Measurements from ENCODE around the gene ENDOD1. TPM values are rescaled to one million over a fixed set of nuclear protein-coding genes. Genes with fewer than 3 reads are reported as not detected.
"Not testable (repeated sequence)": the region's sequence is repeated elsewhere in the genome, so short reads cannot be mapped to it uniquely, and the experiment has no call there.

ENDOD1 gene
- total RNA-seq, 1 experiment from 2014 or later, result 32.1 TPM

DNA sequence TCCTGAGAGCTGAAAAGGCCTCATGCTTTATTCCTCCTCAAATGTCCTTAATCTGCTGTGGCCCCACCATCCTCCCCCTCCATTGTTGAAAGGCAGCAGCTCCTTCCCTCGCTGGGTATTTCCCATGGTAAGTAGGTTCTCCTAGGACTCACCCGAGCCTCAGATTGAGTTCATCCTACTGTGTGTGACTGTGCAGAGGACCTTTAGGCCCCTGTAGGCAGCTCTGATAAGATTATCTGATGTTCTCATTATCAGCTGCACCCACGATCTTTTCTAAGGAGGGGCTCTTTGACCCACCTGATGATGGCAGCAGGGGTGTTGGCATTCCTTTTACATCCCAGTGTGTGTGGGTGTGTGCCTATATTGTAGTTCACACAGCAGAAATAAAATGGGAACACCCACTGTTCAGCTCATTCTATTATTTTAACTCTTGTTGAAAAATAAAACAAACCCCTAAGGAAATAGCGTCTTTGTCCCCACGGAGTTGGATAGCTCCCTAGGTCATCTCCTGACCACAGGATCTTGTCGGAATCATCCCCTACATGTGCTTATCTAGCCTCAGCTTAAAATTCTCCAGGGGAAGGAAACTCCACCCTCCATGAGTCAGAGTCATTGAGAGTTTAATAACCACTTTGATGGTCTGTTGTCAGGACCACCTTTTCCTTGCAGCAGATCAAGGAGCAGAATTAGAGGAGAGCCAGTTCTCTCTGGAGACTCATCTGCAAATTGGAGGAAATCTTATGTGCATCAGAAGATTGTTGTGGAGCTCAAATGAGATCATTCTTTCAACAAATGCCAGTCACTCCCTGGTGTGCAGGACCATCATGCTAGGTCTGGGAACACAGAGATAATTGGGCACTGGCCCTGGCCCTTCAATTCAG, 19.3 kb downstream of the ENDOD1 start:
- H3K4me1 ChIP-seq (ENCODE audit: insufficient read depth, low read length), result peaks cover 30% of the 10 kb centered on the region
- ChIA-PET CTCF (interaction anchor here (0.7 to 1.4 kb wide), 3 partner anchors 16 to 43 kb away, joined by 3 read pairs; no protein-coding TSS in a partner anchor), POLR2A (ENCODE audit: unreplicated experiment) (interaction anchor here (0.5 to 0.6 kb wide), 3 partner anchors 21 to 371 kb away, joined by 3 to 7 read pairs (median 3); no protein-coding TSS in a partner anchor)
- H4K20me1 ChIP-seq (ENCODE audit: low read length), result no peaks in the 10 kb centered on the region
- peak overlapping the region; percentile 35 for H3K9ac ChIP-seq (ENCODE audit: low read length)
- peak overlapping the region; percentile 84 for H3K27ac ChIP-seq (ENCODE audit: low read length)
- no peaks in the 10 kb centered on the region for H3K36me3 ChIP-seq (ENCODE audit: low read depth, low read length)
- intact Hi-C loops (cut with micrococcal nuclease), result loop anchor here (1.0 kb wide), 2 partner anchors 25 to 42 kb away; no protein-coding TSS in a partner anchor
- H3K27me3 ChIP-seq (ENCODE audit: low read length), result no peaks in the 10 kb centered on the region
- H3K9me3 ChIP-seq (ENCODE audit: low read length), result no peaks in the 10 kb centered on the region
- TF ChIP-seq EZH2 (IDR thresholded peaks at IDR 0.05; ENCODE audit: low read length, unreplicated experiment) (no peak), EZH2phosphoT487 (IDR thresholded peaks at IDR 0.05; ENCODE audit: borderline replicate concordance, low read length) (no peak), CTCF (conservative IDR thresholded peaks at IDR 0.05; ENCODE audit: low read depth, low read length) (no peak)
- H3K4me2 ChIP-seq (ENCODE audit: low read length), result peak overlapping the region; percentile 81
- peak overlapping the region; percentile 66; the same call in 1 of the 2 replicates for H2AFZ ChIP-seq (ENCODE audit: low read length)
- BruUV-seq (replicated peaks), result no TSS peak
- ATAC-seq (no peak), DNase-seq (no peak)
- H3K9me2 ChIP-seq (replicated peaks; ENCODE audit: low read length), result no peaks in the 10 kb centered on the region
- H3K79me2 ChIP-seq (ENCODE audit: low read length), result no peaks in the 10 kb centered on the region
- peak overlapping the region; percentile 23; the same call in 1 of the 2 replicates for H3K4me3 ChIP-seq (ENCODE audit: low read length)
- no peaks in the 10 kb centered on the region for H3F3A ChIP-seq (ENCODE audit: low read length, unreplicated experiment)

GRCh38 chr11:95111471-95111870, 21.8 kb downstream of the ENDOD1 start:
- DNase-seq; CTCF ChIA-PET; ATAC-seq; H3K9me3 ChIP-seq (ENCODE audit: low read length); H2AFZ ChIP-seq (ENCODE audit: low read length); intact Hi-C loops (cut with micrococcal nuclease); POLR2A ChIA-PET (ENCODE audit: unreplicated experiment); H4K20me1 ChIP-seq (ENCODE audit: low read length); H3K79me2 ChIP-seq (ENCODE audit: low read length); BruUV-seq (replicated peaks); H3K27ac ChIP-seq (ENCODE audit: low read length); H3K4me2 ChIP-seq (ENCODE audit: low read length); H3K4me3 ChIP-seq (ENCODE audit: low read length); H3K36me3 ChIP-seq (ENCODE audit: low read depth, low read length); H3F3A ChIP-seq (ENCODE audit: low read length, unreplicated experiment); H3K27me3 ChIP-seq (ENCODE audit: low read length); H3K9me2 ChIP-seq (replicated peaks; ENCODE audit: low read length); H3K9ac ChIP-seq (ENCODE audit: low read length): not testable (repeated sequence)
- H3K4me1 ChIP-seq (ENCODE audit: insufficient read depth, low read length), result peaks cover 28% of the 10 kb centered on the region

DNA sequence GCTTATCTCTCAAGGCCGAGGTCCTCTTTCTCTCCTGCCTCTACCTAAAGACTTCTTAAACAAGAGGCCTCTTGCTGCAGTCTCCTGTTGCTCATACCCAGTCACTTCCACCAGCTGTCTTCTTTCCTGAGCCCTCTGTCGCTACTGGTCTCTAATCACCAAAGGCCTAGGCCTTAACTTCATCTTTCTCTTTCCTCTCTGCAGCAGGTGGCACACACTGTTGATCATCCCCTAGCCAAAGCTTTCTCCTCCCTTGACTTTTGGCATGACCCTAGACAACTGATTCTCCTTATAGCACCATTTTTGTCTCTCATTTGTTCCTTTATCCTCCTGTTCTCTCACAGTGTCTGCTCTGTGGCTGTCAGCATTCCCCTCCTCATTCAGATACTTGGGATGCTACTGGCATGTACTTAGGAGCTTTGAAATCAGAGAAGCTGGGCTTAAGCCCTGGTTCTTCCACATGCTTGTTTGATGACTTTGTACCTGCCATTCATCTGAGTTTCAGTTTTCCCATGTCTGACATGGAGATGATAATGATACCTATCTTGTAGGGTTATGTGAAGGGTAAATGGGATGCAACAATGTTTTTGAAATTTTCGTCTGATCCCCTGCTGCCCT, 22.4 kb downstream of the ENDOD1 start:
- DNase-seq, result no peak
- Histone ChIP-seq H2AFZ (ENCODE audit: low read length) (no peak overlapping the region), H3K27ac (ENCODE audit: low read length) (no peak overlapping the region), H3K4me3 (ENCODE audit: low read length) (no peak overlapping the region), H3K79me2 (ENCODE audit: low read length) (no peaks in the 10 kb centered on the region; the same call in 1 of the 2 replicates), H3F3A (ENCODE audit: low read length, unreplicated experiment) (no peaks in the 10 kb centered on the region), H3K9me3 (ENCODE audit: low read length) (no peaks in the 10 kb centered on the region), H3K27me3 (ENCODE audit: low read length) (no peaks in the 10 kb centered on the region), H3K36me3 (ENCODE audit: low read depth, low read length) (no peaks in the 10 kb centered on the region), H3K4me1 (ENCODE audit: insufficient read depth, low read length) (peaks cover 23% of the 10 kb centered on the region), H3K4me2 (ENCODE audit: low read length) (no peak overlapping the region), H3K9ac (ENCODE audit: low read length) (no peak overlapping the region), H4K20me1 (ENCODE audit: low read length) (no peaks in the 10 kb centered on the region), H3K9me2 (replicated peaks; ENCODE audit: low read length) (no peaks in the 10 kb centered on the region)
- no peak for ATAC-seq
- POLR2A ChIA-PET (ENCODE audit: unreplicated experiment), result no interaction called here
- BruUV-seq (replicated peaks), result no TSS peak
- TF ChIP-seq EZH2 (IDR thresholded peaks at IDR 0.05; ENCODE audit: low read length, unreplicated experiment) (no peak), EZH2phosphoT487 (IDR thresholded peaks at IDR 0.05; ENCODE audit: borderline replicate concordance, low read length) (no peak), CTCF (conservative IDR thresholded peaks at IDR 0.05; ENCODE audit: low read depth, low read length) (no peak)
- intact Hi-C loops (cut with micrococcal nuclease), result no loop called here
- CTCF ChIA-PET, result no interaction called here
